ENCODE measurements around the gene EMID1.

Gene EMID1

DNA sequence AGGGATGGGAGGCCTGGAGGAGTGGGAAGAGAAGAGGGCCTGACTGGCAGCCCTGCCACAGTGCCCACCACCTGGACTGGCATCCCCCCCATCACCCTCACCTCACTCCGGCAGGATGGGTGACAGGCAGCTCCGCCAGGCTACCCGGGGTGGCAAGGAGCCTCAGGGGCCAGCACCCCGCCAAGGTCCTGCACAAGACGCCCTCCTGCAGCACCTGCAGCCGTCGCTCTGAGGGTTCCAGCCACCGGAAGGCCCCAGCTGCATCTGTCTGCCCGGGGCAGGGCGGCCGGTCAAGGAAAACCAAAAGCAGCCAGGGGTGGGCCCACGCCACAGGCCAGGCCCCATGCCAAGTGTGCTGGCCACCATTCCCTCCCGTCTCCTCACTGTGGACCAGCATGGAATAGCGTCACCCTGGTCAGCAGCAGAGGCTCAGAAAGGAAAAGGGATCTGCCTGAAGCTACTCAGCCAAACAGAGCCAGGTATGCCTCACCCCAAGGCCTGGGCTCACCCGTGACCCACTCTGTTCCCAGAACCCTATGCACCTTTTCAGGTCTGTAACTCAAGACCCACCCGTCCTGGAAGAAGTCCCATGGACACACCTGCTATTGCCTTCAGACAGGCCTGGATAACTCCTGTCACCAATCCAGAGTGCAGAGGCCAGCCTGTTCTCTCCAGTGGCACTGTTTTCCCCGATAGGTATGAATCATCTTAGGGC, 55.1 kb downstream of the EMID1 start:
- no peak for DNase-seq

GRCh38 chr22:29263791-29264276, 58.1 kb downstream of the EMID1 start:
- no peak for DNase-seq

DNA sequence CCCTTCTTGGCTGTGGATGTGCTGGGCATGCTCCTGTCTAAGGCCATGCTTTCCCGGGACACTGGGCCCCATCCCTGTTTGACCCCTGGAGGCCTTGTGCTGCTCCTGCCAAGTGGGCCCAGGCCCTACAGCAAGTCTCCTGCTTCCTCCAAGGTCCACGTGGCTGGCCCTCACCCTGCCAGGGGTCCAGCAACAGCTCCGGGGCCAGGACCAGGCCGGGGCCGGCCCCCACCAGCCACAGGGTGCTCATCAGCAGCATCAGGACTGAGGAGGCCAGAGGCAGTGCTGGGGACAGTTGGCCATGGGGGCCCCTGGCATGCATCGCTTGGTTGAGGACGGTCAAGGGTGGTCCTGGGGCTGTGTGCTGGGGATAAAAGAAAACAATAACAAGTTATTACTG, 59.6 kb downstream of the EMID1 start:
- no peak for DNase-seq

DNA sequence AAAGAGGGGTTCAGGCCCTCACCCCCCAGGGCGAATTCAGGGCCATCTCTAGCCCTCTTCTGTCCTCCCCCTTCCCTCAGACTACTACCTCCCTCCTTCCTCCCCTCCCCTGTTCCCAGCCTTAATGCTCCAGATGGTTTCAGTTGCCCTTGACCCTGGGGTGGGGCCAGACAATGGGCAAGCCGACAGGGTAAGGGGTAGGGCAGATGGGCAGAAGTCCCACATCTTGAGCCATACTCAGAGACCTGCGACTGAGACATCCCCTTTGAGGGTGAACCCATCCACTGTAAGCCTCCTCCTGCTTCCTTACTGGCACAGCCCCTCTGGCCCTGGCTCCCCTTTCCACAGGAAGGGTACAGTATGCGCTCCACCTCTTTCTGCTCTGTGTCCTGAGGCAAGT, 60.2 kb downstream of the EMID1 start:
- no peak for DNase-seq

DNA sequence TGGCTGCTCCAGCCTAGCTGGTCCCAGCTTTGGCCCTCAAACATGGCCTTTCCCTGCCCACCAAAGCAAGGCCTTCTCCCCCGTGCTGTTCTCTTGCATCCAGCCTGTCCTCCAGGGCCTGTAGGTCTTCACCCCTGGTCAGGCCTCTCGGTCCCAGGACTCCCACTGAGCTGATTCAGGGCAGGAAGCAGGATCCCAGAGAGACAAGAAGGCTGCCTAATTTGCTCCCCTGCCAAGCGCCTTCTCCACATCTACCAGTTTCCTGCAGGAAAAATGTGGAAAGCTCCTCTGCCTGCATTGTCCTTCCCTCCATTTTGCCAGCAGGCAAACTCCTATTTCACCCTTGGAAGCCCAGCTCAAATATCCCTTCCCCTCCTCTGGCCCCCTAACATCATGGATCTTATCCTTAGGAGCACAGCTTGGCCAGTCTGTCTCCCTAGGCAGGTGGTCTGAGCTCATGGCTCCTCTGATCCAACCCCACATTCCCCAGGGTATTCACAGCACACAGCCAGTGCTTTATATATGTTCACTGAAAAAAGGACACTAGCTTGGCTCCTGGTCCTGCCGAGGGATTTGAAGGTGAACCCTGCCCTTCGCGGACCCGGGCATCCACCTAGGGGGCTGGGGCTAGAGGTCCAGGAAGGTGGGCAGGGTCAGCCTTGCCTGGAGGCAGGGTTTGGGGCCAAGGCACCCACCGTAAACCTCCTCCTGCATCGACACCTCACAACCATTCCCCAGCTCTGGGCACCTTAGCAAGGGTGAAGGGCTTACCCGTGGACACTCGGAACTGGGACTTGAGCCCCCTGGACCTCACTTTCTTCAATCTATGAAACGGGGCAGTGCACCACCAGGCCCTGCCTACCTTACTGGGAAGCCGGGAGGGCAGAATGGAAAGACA, 61.1 kb downstream of the EMID1 start:
- DNase-seq = no peak

DNA sequence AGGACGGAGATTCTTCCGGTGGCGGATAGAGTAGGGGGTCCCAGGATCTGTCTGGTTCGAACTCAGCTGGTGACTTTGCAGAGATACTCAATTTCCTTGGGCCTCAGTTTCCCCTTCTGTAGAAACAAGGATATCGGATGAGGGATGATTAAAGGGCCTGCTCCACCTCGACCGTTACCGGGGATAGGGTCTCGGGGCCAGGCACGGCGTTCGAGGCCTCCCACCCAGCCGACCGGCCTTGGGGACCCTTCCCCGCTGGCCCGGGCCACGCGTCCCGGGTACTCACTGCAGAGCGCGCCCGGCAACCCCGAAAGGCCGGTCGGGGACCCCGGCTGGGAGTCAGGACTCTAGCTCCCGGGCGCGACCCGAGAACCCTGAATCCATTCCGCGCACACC, 61.8 kb downstream of the EMID1 start:
- DNase-seq = no peak

- peak; percentile 91 for DNase-seq
These were observed 62.3 kb downstream of the EMID1 start, which contains the start of the genes EWSR1 and RHBDD3 for GRCh38 chr22:29267858-29268510. Gene EWSR1 (plus strand): TSS chr22:29268268. CDS start chr22:29268337, 69 bp downstream. Gene RHBDD3 (minus strand): TSS chr22:29267981. CDS start chr22:29265626, 2,355 bp downstream.

GRCh38 chr22:29268511-29269229, 63.0 kb downstream of the EMID1 start:
- no peak for DNase-seq

DNA sequence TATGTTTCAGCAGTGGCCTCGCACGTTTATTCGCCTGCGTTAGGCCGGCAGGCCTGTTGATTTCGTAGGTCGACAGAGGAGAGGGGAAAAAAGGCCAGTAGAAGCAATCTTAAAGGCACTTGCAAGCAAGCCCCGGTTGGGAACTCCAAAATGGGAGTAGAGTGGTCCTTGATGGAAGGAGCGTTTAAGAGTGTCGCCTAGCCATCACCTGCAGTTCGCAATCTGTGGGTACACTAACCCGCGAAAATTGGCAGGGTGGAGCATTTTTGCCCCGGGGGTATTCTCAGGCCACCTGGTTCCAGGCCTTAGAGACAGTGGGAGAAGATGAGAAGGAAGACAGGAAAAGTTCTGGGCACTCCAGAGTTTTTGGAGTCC, 63.5 kb downstream of the EMID1 start:
- DNase-seq = no peak

DNA sequence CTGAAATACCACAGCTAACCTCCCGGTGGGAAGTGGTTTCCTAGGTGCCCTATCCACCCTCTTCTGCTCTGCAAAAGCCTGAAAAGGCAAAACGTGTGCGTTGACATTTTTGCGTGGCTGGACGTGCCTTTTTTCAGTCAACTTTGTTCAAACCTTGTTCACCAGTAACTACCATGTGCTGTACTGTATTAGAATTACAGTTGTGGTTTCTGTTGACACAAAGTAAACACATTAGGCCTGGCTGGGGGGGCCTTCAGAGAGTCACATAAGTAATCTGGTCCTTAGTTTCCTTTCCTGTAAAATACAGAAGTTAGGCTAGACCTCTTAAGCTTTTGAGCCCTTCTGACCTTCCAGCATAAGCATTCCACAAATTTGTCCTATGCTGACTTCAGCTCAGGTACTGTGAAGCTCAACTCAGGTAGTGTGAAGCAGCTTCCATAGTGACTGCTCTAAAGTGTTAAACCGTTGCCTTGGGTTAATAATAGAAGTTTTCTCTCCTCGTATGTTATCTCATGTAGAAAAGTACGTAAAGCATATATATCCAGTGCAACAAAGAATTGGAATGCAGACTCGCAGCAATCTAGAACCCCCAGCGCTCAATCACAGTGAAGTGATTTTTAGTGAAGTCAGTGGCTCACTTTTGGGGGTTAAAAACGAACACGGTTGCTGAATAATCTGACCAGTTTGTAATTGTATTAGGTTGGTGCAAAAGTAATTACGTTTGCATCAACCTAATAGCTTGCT, 64.2 kb downstream of the EMID1 start:
- no peak for DNase-seq

DNA sequence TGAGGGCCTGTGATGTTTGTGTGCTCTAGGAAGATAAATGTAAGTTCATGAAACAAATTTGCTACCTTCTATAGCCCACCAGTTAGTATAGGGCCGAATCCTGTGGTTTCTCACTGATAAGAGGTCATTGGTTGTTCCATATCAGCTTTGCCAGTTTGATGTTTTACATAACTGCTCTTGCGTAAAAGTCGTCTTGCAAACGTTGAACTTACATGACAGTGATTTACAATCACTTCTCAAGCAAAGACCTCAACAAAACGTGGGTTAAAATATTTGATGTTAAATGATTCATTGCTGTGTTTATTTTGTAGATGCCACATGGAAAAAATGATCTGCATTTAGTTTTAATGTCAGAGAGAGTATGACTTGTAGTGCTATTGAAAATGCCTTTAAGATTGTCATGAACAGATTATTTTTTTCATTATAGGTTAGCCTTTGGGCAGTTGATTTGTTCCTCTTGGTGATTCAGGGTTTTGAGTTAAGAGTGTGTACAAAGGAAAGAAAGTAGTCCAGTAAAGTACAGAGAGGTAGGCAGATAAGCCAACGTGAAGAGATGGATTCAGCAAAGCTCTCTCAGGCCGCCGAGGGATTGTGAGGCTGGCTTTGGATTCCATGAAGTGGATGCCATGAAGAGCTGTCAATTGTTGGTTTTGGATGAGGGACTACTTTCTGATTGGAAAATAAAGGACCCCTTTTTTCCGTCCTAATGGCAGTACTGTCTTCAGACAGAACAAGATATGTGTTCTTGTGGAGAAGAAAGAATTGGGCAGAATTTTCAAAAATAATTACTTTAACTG, 65.0 kb downstream of the EMID1 start:
- DNase-seq = no peak

- no peak for DNase-seq
These were observed 66.9 kb downstream of the EMID1 start for GRCh38 chr22:29272624-29273023.

GRCh38 chr22:29275167-29275566, 69.5 kb downstream of the EMID1 start:
- DNase-seq = no peak

DNA sequence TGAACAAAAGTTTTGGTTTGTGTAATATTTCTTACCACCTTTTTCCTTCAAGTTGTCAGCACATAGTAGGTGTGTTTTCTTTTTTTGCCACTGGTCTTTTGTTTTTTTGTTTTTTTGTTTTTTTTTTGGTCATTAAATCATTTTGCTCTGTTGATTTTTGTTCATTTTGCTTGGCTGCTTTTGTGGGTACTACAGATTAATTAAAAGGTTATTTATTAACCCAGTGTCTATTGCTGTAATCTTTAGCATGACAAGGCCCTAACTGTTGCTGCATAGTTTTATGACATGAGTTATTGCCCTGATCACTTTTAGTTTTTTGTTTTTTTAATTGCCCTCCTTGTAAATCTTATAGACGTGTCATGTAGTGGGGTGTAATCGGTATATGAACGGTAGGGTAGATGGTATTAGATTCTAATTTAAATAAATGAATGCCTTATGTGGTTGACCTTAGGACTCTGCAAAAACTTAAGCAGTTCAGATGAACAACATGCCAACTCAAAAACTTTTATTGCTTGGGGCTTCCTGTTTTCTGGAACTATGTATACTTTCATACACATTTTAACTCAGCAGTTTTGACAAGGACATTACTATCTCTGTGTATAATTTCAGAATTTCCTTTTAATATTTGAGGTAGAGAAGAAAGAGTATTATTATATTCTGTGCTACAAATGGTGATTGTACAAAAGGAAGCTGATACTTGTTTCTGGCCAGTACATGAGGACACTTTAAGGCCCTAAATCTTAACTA, 70.3 kb downstream of the EMID1 start:
- no peak for DNase-seq

DNA sequence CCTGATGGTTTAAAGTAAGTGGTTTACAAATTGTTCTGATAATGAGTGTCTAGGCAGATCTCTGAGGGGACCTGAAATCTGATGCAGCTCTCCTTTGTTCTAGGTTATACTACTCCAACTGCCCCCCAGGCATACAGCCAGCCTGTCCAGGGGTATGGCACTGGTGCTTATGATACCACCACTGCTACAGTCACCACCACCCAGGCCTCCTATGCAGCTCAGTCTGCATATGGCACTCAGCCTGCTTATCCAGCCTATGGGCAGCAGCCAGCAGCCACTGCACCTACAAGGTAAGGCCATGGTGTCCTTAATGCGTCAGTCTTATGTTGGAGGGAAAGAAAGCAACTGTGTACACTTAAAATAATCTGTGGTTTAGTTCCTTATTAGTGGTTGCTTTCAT, 72.2 kb downstream of the EMID1 start:
- no peak for DNase-seq

GRCh38 chr22:29284196-29284595, 78.5 kb downstream of the EMID1 start:
- no peak for DNase-seq

DNA sequence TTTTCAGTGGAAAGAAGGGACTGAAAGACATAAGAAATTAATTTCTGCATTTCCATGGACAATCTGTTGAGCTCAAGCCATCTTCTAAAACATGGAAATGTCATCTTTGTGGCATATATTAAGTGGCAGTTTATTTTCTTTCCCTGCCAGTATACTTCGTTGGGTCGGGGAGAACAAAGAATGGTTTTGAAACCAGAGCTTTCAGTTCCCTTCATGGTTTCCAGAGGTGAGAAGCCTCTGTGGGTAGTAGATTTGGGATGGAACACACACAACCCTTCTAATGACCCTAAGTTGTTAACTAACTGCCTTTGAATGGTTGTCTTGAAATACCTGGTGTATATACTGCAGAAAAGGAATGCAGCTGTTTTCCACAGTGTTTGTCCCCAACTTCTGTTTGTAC, 83.1 kb downstream of the EMID1 start:
- no peak for DNase-seq

- DNase-seq = no peak
These were observed 84.4 kb downstream of the EMID1 start for GRCh38 chr22:29290061-29290460.

GRCh38 chr22:29291215-29291614, 85.5 kb downstream of the EMID1 start:
- no peak for DNase-seq

GRCh38 chr22:29292379-29292778, 86.7 kb downstream of the EMID1 start:
- no peak for DNase-seq
